Measurements from ENCODE around the gene CALR3.

DNA sequence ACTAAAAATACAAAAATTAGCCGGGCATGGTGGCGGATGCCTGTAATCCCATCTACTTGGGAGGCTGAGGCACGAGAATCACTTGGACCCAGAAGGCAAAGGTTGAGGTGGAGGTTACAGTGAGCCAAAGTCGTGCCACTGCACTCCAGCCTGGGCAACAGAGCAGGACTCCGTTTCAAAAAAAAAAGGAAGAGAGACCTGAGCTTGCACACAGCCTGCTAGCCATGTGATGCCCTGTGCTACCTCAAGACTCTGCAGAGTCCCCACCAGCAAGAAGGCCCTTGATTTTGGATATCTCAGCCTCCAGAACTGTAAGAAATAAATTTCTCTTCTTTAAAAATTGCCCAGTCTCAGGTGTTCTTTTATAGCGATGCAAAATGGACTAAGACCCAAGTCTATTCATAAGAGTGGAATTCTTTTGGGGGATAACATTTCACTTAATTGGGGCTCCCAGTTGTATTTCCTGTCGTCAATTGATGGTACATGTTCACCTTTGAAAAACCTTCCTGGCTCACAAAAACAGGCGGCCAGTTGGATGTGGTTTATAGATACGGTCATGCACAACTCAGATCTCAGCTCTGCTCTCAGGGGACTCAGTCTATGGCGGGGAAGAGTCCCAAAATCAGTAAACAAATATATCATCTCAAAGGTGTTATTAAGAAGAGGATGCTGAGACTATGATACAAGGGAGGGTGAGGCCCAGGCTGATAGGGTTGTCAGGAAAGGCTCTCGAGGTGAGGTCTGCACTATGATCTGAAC is 48.7 kb upstream of the CALR3 start:
- TF ChIP-seq, protein P1, sequence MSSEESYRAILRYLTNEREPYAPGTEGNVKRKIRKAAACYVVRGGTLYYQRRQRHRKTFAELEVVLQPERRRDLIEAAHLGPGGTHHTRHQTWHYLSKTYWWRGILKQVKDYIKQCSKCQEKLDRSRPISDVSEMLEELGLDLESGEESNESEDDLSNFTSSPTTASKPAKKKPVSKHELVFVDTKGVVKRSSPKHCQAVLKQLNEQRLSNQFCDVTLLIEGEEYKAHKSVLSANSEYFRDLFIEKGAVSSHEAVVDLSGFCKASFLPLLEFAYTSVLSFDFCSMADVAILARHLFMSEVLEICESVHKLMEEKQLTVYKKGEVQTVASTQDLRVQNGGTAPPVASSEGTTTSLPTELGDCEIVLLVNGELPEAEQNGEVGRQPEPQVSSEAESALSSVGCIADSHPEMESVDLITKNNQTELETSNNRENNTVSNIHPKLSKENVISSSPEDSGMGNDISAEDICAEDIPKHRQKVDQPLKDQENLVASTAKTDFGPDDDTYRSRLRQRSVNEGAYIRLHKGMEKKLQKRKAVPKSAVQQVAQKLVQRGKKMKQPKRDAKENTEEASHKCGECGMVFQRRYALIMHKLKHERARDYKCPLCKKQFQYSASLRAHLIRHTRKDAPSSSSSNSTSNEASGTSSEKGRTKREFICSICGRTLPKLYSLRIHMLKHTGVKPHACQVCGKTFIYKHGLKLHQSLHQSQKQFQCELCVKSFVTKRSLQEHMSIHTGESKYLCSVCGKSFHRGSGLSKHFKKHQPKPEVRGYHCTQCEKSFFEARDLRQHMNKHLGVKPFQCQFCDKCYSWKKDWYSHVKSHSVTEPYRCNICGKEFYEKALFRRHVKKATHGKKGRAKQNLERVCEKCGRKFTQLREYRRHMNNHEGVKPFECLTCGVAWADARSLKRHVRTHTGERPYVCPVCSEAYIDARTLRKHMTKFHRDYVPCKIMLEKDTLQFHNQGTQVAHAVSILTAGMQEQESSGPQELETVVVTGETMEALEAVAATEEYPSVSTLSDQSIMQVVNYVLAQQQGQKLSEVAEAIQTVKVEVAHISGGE (CRISPR knock-in tag; IDR thresholded peaks at IDR 0.05) = no peak
- TF ChIP-seq CTCF (IDR thresholded peaks at IDR 0.05 in 2 of 3, conservative IDR thresholded peaks at IDR 0.05 in 1 of 3; ENCODE audit: control insufficient read depth in 2 of 3, extremely low read depth in 1 of 3, insufficient read depth in 1 of 3, low read depth in 3 of 3, low read length in 3 of 3) (no peak), ATF3 (IDR thresholded peaks at IDR 0.05; ENCODE audit: borderline replicate concordance, extremely low read depth, low read depth, low read length) (no peak), ZNF274 (IDR thresholded peaks at IDR 0.05; ENCODE audit: insufficient read depth, insufficient read length) (no peak), TAF1 (IDR thresholded peaks at IDR 0.05; ENCODE audit: borderline replicate concordance, low read depth, low read length) (no peak), CBFB (IDR thresholded peaks at IDR 0.05; ENCODE audit: low read depth) (no peak), KAT2A (conservative IDR thresholded peaks at IDR 0.05; ENCODE audit: control insufficient read depth, low read depth, low read length) (no peak), EZH2 (IDR thresholded peaks at IDR 0.05; ENCODE audit: borderline replicate concordance, control insufficient read depth, low read depth, low read length) (no peak), IRF5 (IDR thresholded peaks at IDR 0.05; ENCODE audit: borderline replicate concordance) (no peak)
- TF ChIP-seq, protein P2, sequence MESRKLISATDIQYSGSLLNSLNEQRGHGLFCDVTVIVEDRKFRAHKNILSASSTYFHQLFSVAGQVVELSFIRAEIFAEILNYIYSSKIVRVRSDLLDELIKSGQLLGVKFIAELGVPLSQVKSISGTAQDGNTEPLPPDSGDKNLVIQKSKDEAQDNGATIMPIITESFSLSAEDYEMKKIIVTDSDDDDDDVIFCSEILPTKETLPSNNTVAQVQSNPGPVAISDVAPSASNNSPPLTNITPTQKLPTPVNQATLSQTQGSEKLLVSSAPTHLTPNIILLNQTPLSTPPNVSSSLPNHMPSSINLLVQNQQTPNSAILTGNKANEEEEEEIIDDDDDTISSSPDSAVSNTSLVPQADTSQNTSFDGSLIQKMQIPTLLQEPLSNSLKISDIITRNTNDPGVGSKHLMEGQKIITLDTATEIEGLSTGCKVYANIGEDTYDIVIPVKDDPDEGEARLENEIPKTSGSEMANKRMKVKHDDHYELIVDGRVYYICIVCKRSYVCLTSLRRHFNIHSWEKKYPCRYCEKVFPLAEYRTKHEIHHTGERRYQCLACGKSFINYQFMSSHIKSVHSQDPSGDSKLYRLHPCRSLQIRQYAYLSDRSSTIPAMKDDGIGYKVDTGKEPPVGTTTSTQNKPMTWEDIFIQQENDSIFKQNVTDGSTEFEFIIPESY (IDR thresholded peaks at IDR 0.05) = no peak
- TF ChIP-seq, protein P3, sequence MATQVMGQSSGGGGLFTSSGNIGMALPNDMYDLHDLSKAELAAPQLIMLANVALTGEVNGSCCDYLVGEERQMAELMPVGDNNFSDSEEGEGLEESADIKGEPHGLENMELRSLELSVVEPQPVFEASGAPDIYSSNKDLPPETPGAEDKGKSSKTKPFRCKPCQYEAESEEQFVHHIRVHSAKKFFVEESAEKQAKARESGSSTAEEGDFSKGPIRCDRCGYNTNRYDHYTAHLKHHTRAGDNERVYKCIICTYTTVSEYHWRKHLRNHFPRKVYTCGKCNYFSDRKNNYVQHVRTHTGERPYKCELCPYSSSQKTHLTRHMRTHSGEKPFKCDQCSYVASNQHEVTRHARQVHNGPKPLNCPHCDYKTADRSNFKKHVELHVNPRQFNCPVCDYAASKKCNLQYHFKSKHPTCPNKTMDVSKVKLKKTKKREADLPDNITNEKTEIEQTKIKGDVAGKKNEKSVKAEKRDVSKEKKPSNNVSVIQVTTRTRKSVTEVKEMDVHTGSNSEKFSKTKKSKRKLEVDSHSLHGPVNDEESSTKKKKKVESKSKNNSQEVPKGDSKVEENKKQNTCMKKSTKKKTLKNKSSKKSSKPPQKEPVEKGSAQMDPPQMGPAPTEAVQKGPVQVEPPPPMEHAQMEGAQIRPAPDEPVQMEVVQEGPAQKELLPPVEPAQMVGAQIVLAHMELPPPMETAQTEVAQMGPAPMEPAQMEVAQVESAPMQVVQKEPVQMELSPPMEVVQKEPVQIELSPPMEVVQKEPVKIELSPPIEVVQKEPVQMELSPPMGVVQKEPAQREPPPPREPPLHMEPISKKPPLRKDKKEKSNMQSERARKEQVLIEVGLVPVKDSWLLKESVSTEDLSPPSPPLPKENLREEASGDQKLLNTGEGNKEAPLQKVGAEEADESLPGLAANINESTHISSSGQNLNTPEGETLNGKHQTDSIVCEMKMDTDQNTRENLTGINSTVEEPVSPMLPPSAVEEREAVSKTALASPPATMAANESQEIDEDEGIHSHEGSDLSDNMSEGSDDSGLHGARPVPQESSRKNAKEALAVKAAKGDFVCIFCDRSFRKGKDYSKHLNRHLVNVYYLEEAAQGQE (IDR thresholded peaks at IDR 0.05; ENCODE audit: low read depth, low read length) = no peak

Measured in GM12878 (cell line).